ENCODE results near the gene TANC2. TPM values are rescaled to one million over a fixed set of nuclear protein-coding genes. Genes with fewer than 3 reads are reported as not detected.
A peak's percentile ranks its signal among the peaks of the same experiment; 100 is the strongest.

Gene TANC2
- total and polyA plus RNA-seq, 9 of the 15 experiments (the other 6 are each of a cell fraction or from before 2014, with no cell fraction given) = 0.46 to 7.8 (median 4.5) TPM

GRCh38 chr17:62995377-62995885 is 29.4 kb downstream of the TANC2 start (continued):
- TF ChIP-seq FOXO4 (CRISPR knock-in tag; IDR thresholded peaks at IDR 0.05) (no peak), ZZZ3 (IDR thresholded peaks at IDR 0.05) (no peak)

GRCh38 chr17:62996221-62996620 is 30.2 kb downstream of the TANC2 start:
- intact Hi-C loops (cut with micrococcal nuclease) (no loop called here), in situ Hi-C loops (cut with MboI) (no loop called here)
- H3K27me3 ChIP-seq (ENCODE audit: control insufficient read depth in 2 of 2, insufficient read depth in 2 of 2, low read length in 2 of 2) = no peaks in the 10 kb centered on the region
- H3K9ac ChIP-seq (ENCODE audit: insufficient read depth in 1 of 2, low read depth in 2 of 2, low read length in 2 of 2) = no peak overlapping the region
- 61% methylated on average over 8 of the region's 8 CpGs for WGBS (ENCODE audit: insufficient coverage, low coverage, missing lambda C conversion rate)
- no peak overlapping the region for H3K4me3 ChIP-seq
- H3K79me2 ChIP-seq (ENCODE audit: control insufficient read depth, insufficient read depth, low read length) = no peaks in the 10 kb centered on the region
- peak; percentile 50; the same call in 1 of the 2 replicates for TF ChIP-seq ZNF407 (IDR thresholded peaks at IDR 0.05; ENCODE audit: low read depth)
- no peak for TF ChIP-seq MYC (IDR thresholded peaks at IDR 0.05; ENCODE audit: low read depth, low read length)
- TF ChIP-seq MYC (CRISPR knock-in tag; IDR thresholded peaks at IDR 0.05; ENCODE audit: borderline replicate concordance, low read depth) = no peak
- TF ChIP-seq SMARCB1 (IDR thresholded peaks at IDR 0.05; ENCODE audit: insufficient read length, low read depth) = no peak
- TF ChIP-seq GTF2F1 (IDR thresholded peaks at IDR 0.05; ENCODE audit: low read depth, low read length) = no peak
- no peak for TF ChIP-seq FOXM1 (IDR thresholded peaks at IDR 0.05; ENCODE audit: low read depth)
- no peak for TF ChIP-seq FOXM1 (CRISPR knock-in tag; IDR thresholded peaks at IDR 0.05; ENCODE audit: low read depth)
- peak; percentile 65 for TF ChIP-seq SPI1 (IDR thresholded peaks at IDR 0.05; ENCODE audit: borderline replicate concordance, low read depth, low read length)
- no peak for ATAC-seq
- peak overlapping the region; percentile 68; the same call in 2 of the 3 replicates for H3K27ac ChIP-seq (ENCODE audit: extremely low read depth, low read depth, low read length)
- H4K20me1 ChIP-seq (replicated peaks; ENCODE audit: control insufficient read depth, insufficient read depth, low read length) = no peaks in the 10 kb centered on the region
- ChIA-PET CTCF (ENCODE audit: low intra/inter-chr PET ratio) (no interaction called here), POLR2A (interaction anchor here (1.2 kb wide), 1 partner anchor 10 kb away, joined by 4 read pairs; no protein-coding TSS in a partner anchor)
- peaks cover 0 to 8% of the 10 kb centered on the region in 2 experiments; a peak in 1 of 5 replicates for H3K4me1 ChIP-seq (replicated peaks in 1 of 2; ENCODE audit: control insufficient read depth in 2 of 2, insufficient read depth in 2 of 2, low read length in 2 of 2)
- BruUV-seq (replicated peaks) = no TSS peak
- no peak overlapping the region for H2AFZ ChIP-seq (ENCODE audit: low read depth, low read length)
- H3K9me1 ChIP-seq (ENCODE audit: control insufficient read depth, insufficient read depth, low read length) = no peaks in the 10 kb centered on the region
- H3K4me2 ChIP-seq (ENCODE audit: insufficient read depth, low read length) = no peak overlapping the region
- no peaks in the 10 kb centered on the region for H3K36me3 ChIP-seq (ENCODE audit: control insufficient read depth, insufficient read depth, low read length)
- no peaks in the 10 kb centered on the region for H3K9me3 ChIP-seq (replicated peaks; ENCODE audit: control insufficient read depth, insufficient read depth, low read depth, low read length)
- FAIRE-seq = no peak
- DNase-seq (ENCODE audit: extremely low read depth in 1 of 4, low spot score in 3 of 4) = no peak
